K562 (cell line): Measurements from ENCODE around the gene ASPDH. TPM values are rescaled to one million over a fixed set of nuclear protein-coding genes. Genes with fewer than 3 reads are reported as not detected.

Experiments used
- ATAC-seq: fragments of 200-7000 bp; cut with Tn5 transposase; 3 replicates; pipeline ENCODE4 v1.9.1; 2020; ENCODE audit warnings: moderate library complexity
- BruUV-seq: library from RNA; stranded (reverse); fragments of 400-500 nt; replicated peaks from 2 replicates; lab custom pipeline; 2021; lab: Mats Ljungman, UMichigan
- CTCF ChIA-PET: fragments of 300-600 bp; formaldehyde crosslinking; extraction: SDS; loops from one replicate; lab custom pipeline; 2021; ENCODE audit warnings: low intra/inter-chr PET ratio; lab: Yijun Ruan, JAX
- POLR2A ChIA-PET: fragments of 300-600, 350-650 bp; sonication (Branson Sonifier 250); formaldehyde crosslinking; extraction: SDS; loops from one replicate; lab custom pipeline; 2021; ENCODE audit warnings: antibody characterized with exemption, inconsistent platforms; lab: Yijun Ruan, JAX
- DNase-seq, 4 experiments: peaks; one replicate each; pipeline versions ENCODE4 v3.0.0 to v3.0.0-alpha.2; 2011 to 2018; ENCODE audit warnings: low spot score in 3 of 4, mixed read lengths in 3 of 4; ENCODE audit errors: extremely low read depth in 1 of 4
- FAIRE-seq: peaks from 2 replicates; lab custom pipeline; 2011; peaks lifted over from hg19 to GRCh38; lab: Jason Lieb, UNC
- H2AFZ ChIP-seq: 2 replicates; pipeline ENCODE4 v1.6.0; 2011; ENCODE audit warnings: low read depth, low read length, control low read depth, inconsistent platforms
- H3K27ac ChIP-seq: fragments of 200-600 bp; 3 replicates; pipeline ENCODE4 v1.8.0; 2011; ENCODE audit warnings: low read depth, mild to moderate bottlenecking, control low read depth, inconsistent platforms, low read length, moderate library complexity, mixed read lengths; ENCODE audit errors: extremely low read depth
- H3K27me3 ChIP-seq, 2 experiments: fragments of 300-600 bp in 1 of 2; 2 replicates in 1 of 2; 3 replicates in 1 of 2; pipeline versions ENCODE4 v1.6.0 to v1.8.0; 2011; ENCODE audit warnings: inconsistent platforms in 2 of 2, low read length in 2 of 2, mild to moderate bottlenecking in 1 of 2, mixed read lengths in 1 of 2, moderate library complexity in 1 of 2; ENCODE audit not compliant: control insufficient read depth in 2 of 2, insufficient read depth in 2 of 2
- H3K36me3 ChIP-seq: fragments of 300-600 bp; 3 replicates; pipeline ENCODE4 v1.8.0; 2011; ENCODE audit warnings: mild to moderate bottlenecking, low read length, inconsistent platforms; ENCODE audit not compliant: control insufficient read depth, insufficient read depth
- H3K4me1 ChIP-seq, 2 experiments: fragments of 200-600 bp in 1 of 2; replicated peaks in 1 of 2; 2 replicates in 1 of 2; 3 replicates in 1 of 2; pipeline versions ENCODE4 v1.5.1 to v1.8.0; 2011; ENCODE audit warnings: inconsistent platforms in 2 of 2, low read length in 2 of 2, mild to moderate bottlenecking in 1 of 2, mixed read lengths in 1 of 2, moderate library complexity in 1 of 2; ENCODE audit not compliant: control insufficient read depth in 2 of 2, insufficient read depth in 2 of 2
- H3K4me2 ChIP-seq: 2 replicates; pipeline ENCODE4 v1.6.1; 2011; ENCODE audit warnings: low read length, control low read depth, inconsistent platforms, mixed read lengths; ENCODE audit not compliant: insufficient read depth
- H3K4me3 ChIP-seq: fragments of 200-600 bp; sonication (generic), shearing (Covaris generic); 2 replicates; pipeline ENCODE4 v1.5.1; 2016; ENCODE audit warnings: control low read depth, inconsistent platforms
- H3K79me2 ChIP-seq: fragments of 200-600 bp; 3 replicates; pipeline ENCODE4 v1.8.0; 2011; ENCODE audit warnings: low read length, inconsistent platforms; ENCODE audit not compliant: control insufficient read depth, insufficient read depth
- H3K9ac ChIP-seq, 2 experiments: 2 replicates each; pipeline versions ENCODE4 v1.6.0 to v1.6.1; 2011; ENCODE audit warnings: low read depth in 2 of 2, low read length in 2 of 2, control low read depth in 1 of 2, inconsistent platforms in 1 of 2, mild to moderate bottlenecking in 1 of 2, mixed read lengths in 1 of 2; ENCODE audit not compliant: insufficient read depth in 1 of 2
- H3K9me1 ChIP-seq: one replicate; pipeline ENCODE4 v1.6.0; 2011; ENCODE audit warnings: inconsistent platforms, mild to moderate bottlenecking, low read length, moderate library complexity; ENCODE audit not compliant: control insufficient read depth, insufficient read depth
- H3K9me3 ChIP-seq: replicated peaks from 2 replicates; pipeline ENCODE4 v1.5.1; 2011; ENCODE audit warnings: low read depth, low read length, inconsistent platforms; ENCODE audit not compliant: control insufficient read depth, insufficient read depth
- H4K20me1 ChIP-seq: replicated peaks from 2 replicates; pipeline ENCODE4 v1.6.1; 2011; ENCODE audit warnings: low read length, inconsistent platforms, mixed read lengths; ENCODE audit not compliant: control insufficient read depth, insufficient read depth
- CEBPB ChIP-seq: fragments of 450-650 bp; IDR thresholded peaks from 2 replicates; pipeline ENCODE4 v1.6.1; 2016; ENCODE audit warnings: missing genetic modification characterization, missing compliant biosample characterization
- DMBX1 ChIP-seq: fragments of 250-450 bp; sonication (Bioruptor Pico); IDR thresholded peaks from 2 replicates; pipeline ENCODE4 v1.8.0; 2022; ENCODE audit warnings: inconsistent platforms, mild to moderate bottlenecking, moderate library complexity, borderline replicate concordance
- EGR1 ChIP-seq: fragments of 450-650 bp; conservative IDR thresholded peaks from 2 replicates; pipeline ENCODE4 v1.6.1; 2017; ENCODE audit warnings: mild to moderate bottlenecking
- KDM1A ChIP-seq, 2 experiments: fragments of 450-650 bp; IDR thresholded peaks; 2 replicates each; pipeline ENCODE4 v1.6.1; 2016; ENCODE audit warnings: mild to moderate bottlenecking in 2 of 2
- L3MBTL2 ChIP-seq: fragments of 450-650 bp; IDR thresholded peaks from 2 replicates; pipeline ENCODE4 v1.6.1; 2016; ENCODE audit warnings: mild to moderate bottlenecking, moderate library complexity
- MECOM ChIP-seq: fragments of 250-450 bp; sonication (Bioruptor Pico); IDR thresholded peaks from 2 replicates; pipeline ENCODE4 v1.8.0; 2022; ENCODE audit warnings: inconsistent platforms
- NRF1 ChIP-seq, 2 experiments: fragments of 450-650 bp; IDR thresholded peaks in 1 of 2; conservative IDR thresholded peaks in 1 of 2; 2 replicates each; pipeline ENCODE4 v1.6.1; 2014; ENCODE audit warnings: mild to moderate bottlenecking in 2 of 2
- NUFIP1 ChIP-seq: fragments of 450-650 bp; IDR thresholded peaks from 2 replicates; pipeline ENCODE4 v1.6.1; 2018; ENCODE audit not compliant: partially characterized antibody
- ZNF263 ChIP-seq: sonication (generic); formaldehyde crosslinking; IDR thresholded peaks from 2 replicates; pipeline ENCODE4 v1.8.0; 2022; ENCODE audit warnings: mild to moderate bottlenecking, missing genetic modification reagents, borderline replicate concordance
- WGBS: fragments of 100-300 bp; shearing (Covaris generic); methylation state at CpG from one replicate; pipeline ENCODE4 v1.1.6; 2016; ENCODE audit warnings: low coverage, mixed read lengths; ENCODE audit not compliant: insufficient coverage; ENCODE audit errors: missing lambda C conversion rate; 5-methylcytosine and 5-hydroxymethylcytosine counted together
- in situ Hi-C: fragments of 300-500 bp; cut with MboI; formaldehyde crosslinking; loops from 4 replicates; pipeline ENCODE4 v1.15.0; 2018; ENCODE audit warnings: inconsistent platforms, mixed read lengths
- intact Hi-C: fragments of 100-400 bp; cut with micrococcal nuclease; formaldehyde crosslinking; loops from 2 replicates; pipeline ENCODE4 v1.14.2; 2022
- polyA plus RNA-seq, 8 experiments: library from polyadenylated mRNA; depleted of rRNA in 4 of 8; stranded (reverse) in 5 of 8; unstranded in 3 of 8; fragments of >200 nt; fragmentation: Nextera tagmentation in 2 of 8; fragmentation: Illumina TruSeq in 1 of 8; extraction: Ambion mirVana in 2 of 8; extraction: Trizol in 1 of 8; gene quantifications; 2 replicates each; pipeline versions ENCODE4 v1.2.1 to v1.2.3, GENCODE V29; 2011 to 2014; ENCODE audit warnings: inconsistent platforms in 1 of 8, missing spikeins in 1 of 8
- total RNA-seq, 7 experiments: library from RNA; depleted of rRNA in 6 of 7; stranded (reverse); fragments of >200 nt in 6 of 7; fragmentation: Illumina TruSeq in 2 of 7; extraction: Trizol in 2 of 7; gene quantifications; 2 replicates each; pipeline versions ENCODE4 v1.2.1 to v1.2.3, GENCODE V29; 2011 to 2021; ENCODE audit warnings: low replicate concordance in 1 of 7

Gene ASPDH
- total and polyA plus RNA-seq, 9 of the 15 experiments (the other 6 are each of a cell fraction or from before 2014, with no cell fraction given): not detected

- TF ChIP-seq MECOM (CRISPR knock-in tag) (no peak), L3MBTL2 (no peak), NRF1 (conservative IDR thresholded peaks at IDR 0.05 in 1 of 2, IDR thresholded peaks at IDR 0.05 in 1 of 2) (peak in 1 of 2 experiments; percentile 29; a peak in 1 of 4 replicates), KDM1A (IDR thresholded peaks at IDR 0.05) (0 out of 4 replicates have a peak, but pooled peaks of 1 of the 2 experiments have one; percentile 21), CEBPB (tag) (peak; percentile 22; the same call in 1 of the 2 replicates), ZNF263 (peak; percentile 88), DMBX1 (no peak), EGR1 (peak; percentile 33)
These were observed 21.2 kb downstream of the ASPDH start (continued) for GRCh38 chr19:50492303-50493052.

DNA sequence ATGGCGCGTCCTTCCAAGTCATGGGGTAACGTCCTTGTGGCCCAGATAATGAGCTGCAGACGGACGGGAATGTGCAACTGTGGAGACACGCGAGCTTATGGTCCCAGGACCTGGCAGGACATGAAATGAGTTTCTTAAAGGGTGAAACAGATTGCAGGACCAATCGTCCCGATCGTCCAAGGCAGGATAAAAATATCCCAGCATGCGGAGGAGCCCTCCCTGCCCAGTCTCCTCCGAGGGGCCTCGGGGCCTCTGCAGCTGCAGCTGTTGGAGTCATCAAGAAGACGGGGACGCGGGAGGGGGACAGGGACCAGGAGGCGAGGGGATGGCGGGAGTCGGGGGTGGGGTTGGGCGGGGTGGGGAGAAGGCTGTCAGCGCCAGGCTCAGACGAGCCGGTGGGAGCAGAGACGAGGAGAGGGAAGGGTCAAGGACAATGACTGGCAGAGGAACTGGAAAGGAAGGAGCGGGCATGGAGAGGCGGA is 22.7 kb downstream of the ASPDH start:
- TF ChIP-seq NUFIP1: no peak
- no peak overlapping the region for H3K4me2 ChIP-seq
- H3K9me1 ChIP-seq: no peaks in the 10 kb centered on the region
- H3K79me2 ChIP-seq: no peaks in the 10 kb centered on the region
- H4K20me1 ChIP-seq: no peaks in the 10 kb centered on the region
- ATAC-seq (no peak), DNase-seq (no peak), FAIRE-seq (peak; percentile 56)
- POLR2A ChIA-PET: interaction anchor here (0.5 to 0.6 kb wide), 3 partner anchors 12 to 117 kb away, joined by 3 to 4 read pairs (median 3); no protein-coding TSS in a partner anchor
- in situ Hi-C loops: no loop called here
- H3K36me3 ChIP-seq: no peaks in the 10 kb centered on the region
- no peak overlapping the region for H3K9ac ChIP-seq
- H3K27ac ChIP-seq: no peak overlapping the region
- H3K9me3 ChIP-seq: peaks cover 6% of the 10 kb centered on the region
- no peak overlapping the region for H3K4me3 ChIP-seq
- intact Hi-C loops: no loop called here
- H3K27me3 ChIP-seq: peaks cover 0 to 10% of the 10 kb centered on the region in 2 experiments; a peak in 2 of 5 replicates
- peaks cover 3 to 27% of the 10 kb centered on the region in 2 experiments; a peak in 3 of 5 replicates for H3K4me1 ChIP-seq
- WGBS: 23% methylated on average over 15 of the region's 26 CpGs
- CTCF ChIA-PET: no interaction called here
- BruUV-seq: no TSS peak
- H2AFZ ChIP-seq: no peak overlapping the region
